AG10803 (cell line): ENCODE results near the gene XPO1.

Experiments
- DNase-seq: peaks from one replicate; pipeline ENCODE4 v3.0.0; 2010; ENCODE audit warnings: low read depth
- H3K4me3 ChIP-seq: 2 replicates; pipeline ENCODE4 v1.5.1; 2011; ENCODE audit warnings: mild to moderate bottlenecking, low read length, control low read depth
- TF ChIP-seq, protein P1 (sequence below): conservative IDR thresholded peaks from 2 replicates; pipeline ENCODE4 v1.5.1; 2011; ENCODE audit warnings: mild to moderate bottlenecking, low read length, control low read depth, inconsistent platforms

Gene XPO1

DNA sequence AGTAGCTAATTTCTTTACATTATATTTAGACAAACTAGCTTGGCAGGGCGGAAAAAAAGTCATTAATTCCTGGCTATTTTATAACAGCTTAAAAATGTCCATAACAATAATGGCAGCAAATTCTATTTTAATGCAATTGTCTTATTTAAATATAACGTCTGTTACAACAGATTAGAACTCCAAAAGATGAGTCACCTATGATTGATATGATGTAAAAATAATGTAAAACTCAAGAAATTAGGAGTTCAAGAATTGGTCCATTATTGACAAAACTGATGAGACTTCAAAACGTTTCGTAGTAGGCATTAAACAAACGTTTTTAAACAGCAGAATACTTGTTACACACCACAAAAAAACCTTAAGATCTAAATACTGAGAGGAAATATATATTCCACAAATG, 2.7 kb downstream of the XPO1 start:
- peak overlapping the region; percentile 94 for H3K4me3 ChIP-seq
- no peak for DNase-seq
- TF ChIP-seq, protein P1, sequence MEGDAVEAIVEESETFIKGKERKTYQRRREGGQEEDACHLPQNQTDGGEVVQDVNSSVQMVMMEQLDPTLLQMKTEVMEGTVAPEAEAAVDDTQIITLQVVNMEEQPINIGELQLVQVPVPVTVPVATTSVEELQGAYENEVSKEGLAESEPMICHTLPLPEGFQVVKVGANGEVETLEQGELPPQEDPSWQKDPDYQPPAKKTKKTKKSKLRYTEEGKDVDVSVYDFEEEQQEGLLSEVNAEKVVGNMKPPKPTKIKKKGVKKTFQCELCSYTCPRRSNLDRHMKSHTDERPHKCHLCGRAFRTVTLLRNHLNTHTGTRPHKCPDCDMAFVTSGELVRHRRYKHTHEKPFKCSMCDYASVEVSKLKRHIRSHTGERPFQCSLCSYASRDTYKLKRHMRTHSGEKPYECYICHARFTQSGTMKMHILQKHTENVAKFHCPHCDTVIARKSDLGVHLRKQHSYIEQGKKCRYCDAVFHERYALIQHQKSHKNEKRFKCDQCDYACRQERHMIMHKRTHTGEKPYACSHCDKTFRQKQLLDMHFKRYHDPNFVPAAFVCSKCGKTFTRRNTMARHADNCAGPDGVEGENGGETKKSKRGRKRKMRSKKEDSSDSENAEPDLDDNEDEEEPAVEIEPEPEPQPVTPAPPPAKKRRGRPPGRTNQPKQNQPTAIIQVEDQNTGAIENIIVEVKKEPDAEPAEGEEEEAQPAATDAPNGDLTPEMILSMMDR: no peak

DNA sequence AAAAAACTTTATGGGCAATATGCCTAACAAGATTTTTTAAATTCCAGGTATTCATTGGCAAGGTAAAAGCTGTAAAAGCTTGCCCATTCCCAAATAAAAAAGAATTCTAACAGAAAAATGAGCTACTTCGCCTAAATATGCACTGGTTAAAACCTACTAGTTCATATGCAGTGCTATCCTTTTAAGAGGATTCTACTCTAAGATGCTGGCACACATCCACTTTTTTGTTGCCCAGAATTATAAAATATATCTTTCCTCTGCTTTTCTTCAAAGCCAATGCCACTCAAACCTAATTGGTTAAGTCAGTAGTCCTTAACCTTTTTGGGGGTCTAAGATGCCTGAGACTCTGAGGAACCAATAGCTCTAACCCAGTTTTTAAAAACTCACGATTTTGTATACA, 3.2 kb downstream of the XPO1 start:
- TF ChIP-seq, protein P1: no peak
- DNase-seq: no peak
- H3K4me3 ChIP-seq: peak overlapping the region; percentile 94

DNA sequence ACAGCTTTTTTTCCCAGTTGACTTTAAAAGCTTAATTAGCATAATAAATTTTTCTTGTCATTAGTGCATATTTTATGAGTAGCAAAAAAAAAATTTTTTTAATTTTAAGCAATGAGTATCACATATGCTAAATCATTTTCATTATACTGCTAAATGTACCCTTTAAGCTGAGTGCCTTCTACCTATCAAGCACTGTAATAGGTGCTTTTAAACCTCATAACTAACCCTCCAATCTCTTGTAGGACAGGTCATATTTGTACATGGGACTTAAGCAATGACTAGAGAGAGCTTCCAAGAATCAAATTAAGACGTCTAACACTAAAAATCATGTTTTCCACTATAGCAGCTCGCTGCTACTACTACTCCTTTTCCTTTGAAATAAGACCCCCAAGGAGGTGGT, 7.4 kb downstream of the XPO1 start:
- no peak for DNase-seq
- no peak overlapping the region for H3K4me3 ChIP-seq
- TF ChIP-seq, protein P1: no peak

DNA sequence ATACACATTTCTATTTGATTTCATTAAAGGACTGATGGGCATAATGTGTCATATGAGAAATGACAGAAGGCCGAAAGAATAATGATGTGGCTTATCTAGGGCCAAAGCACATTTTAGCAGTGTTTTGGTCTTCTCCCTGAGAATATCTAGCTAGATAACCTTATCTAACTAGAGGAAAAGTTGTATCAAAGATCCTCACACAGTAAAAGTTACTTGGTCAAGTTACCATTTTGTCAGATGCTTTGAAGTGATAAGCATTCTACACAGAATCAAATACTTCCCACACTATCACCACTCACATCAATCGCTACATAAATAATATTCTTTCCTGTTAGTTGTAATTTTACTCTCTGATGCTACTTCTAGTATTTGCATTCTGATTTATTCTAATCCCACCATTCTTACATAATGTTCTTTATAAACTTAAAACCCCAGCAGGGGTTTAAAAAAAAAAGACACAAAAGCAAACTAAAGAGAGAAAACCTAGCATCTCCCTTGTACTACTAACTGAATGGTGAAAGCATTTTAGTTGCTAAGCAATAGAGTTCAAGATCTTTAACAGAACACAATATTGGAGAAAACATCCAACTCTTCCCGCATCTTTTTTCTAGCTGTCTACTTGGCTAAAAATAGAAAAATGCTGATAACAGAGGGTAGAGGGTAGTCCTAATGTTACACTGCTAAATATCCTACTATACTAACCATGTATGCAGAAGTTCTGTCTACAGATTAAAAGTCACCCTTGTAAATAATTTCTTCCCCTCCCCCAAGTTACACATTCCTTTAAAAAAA, 8.0 kb downstream of the XPO1 start:
- no peak overlapping the region for H3K4me3 ChIP-seq
- DNase-seq: no peak
- TF ChIP-seq, protein P1: no peak

DNA sequence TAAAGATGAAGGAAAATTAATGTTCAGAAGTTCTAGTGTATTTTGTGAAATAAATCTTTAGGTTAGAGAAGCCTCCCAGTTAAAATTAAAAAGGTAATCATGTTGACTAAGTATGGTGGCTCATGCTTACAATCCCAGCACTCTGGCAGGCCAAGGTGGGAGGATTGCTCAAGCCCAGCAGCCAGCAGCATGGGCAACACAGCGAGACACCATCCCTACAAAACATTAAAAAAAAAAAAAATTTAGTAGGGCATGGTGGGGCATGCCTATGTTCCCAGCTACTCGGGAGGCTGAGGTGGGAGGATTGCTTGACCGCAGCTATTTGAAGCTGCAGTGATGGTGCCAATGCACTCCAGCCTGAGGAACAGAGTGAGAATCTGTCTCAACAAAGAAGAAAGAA, 17.9 kb downstream of the XPO1 start:
- DNase-seq: no peak
- TF ChIP-seq, protein P1: no peak
- H3K4me3 ChIP-seq: no peak overlapping the region

DNA sequence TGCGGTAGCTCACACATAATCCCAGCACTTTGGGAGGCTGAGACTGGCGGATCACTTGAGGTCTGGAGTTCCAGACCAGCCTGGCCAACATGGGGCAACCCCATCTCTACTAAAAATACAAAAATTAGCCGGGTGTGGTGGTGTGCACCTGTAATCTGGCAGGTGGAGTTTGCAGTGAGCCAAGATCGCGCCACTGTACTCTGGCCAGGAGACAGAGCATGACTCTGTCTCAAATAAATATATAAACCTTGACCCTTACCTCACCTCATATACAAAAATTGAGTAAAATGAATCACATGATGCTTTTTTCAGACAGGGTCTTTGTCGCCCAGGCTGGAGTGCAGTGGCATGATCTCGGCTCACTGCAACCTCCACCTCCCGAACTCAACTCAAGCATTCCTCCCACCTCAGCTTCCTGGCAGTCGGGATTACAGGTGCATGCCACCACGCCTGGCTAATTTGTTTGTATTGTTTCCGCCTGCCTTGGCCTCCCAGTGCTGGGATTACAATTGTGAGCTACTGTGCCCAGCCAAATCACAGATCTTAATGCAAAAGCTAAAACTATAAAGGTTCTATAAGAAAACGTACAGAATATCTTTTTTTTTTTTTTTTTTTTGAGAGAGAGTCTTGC, 25.3 kb downstream of the XPO1 start:
- TF ChIP-seq, protein P1: no peak
- DNase-seq: no peak
- no peak overlapping the region for H3K4me3 ChIP-seq
